Skin of body (tissue), 2 donors: ENCODE data around the gene RIC1. TPM values are rescaled to one million over a fixed set of nuclear protein-coding genes. Genes with fewer than 3 reads are reported as not detected.
"Not testable (repeated sequence)": the region's sequence is repeated elsewhere in the genome, so short reads cannot be mapped to it uniquely, and the experiment has no call there.

Experiments used
- DNase-seq: peaks from one replicate; lab custom pipeline; 2025; lab: John Stamatoyannopoulos, UW
- total RNA-seq: library from RNA; depleted of rRNA; stranded (reverse); fragments of >200 nt; gene quantifications from one replicate; pipeline ENCODE4 v1.2.3, GENCODE V29; 2014

The RIC1 gene, protein sequence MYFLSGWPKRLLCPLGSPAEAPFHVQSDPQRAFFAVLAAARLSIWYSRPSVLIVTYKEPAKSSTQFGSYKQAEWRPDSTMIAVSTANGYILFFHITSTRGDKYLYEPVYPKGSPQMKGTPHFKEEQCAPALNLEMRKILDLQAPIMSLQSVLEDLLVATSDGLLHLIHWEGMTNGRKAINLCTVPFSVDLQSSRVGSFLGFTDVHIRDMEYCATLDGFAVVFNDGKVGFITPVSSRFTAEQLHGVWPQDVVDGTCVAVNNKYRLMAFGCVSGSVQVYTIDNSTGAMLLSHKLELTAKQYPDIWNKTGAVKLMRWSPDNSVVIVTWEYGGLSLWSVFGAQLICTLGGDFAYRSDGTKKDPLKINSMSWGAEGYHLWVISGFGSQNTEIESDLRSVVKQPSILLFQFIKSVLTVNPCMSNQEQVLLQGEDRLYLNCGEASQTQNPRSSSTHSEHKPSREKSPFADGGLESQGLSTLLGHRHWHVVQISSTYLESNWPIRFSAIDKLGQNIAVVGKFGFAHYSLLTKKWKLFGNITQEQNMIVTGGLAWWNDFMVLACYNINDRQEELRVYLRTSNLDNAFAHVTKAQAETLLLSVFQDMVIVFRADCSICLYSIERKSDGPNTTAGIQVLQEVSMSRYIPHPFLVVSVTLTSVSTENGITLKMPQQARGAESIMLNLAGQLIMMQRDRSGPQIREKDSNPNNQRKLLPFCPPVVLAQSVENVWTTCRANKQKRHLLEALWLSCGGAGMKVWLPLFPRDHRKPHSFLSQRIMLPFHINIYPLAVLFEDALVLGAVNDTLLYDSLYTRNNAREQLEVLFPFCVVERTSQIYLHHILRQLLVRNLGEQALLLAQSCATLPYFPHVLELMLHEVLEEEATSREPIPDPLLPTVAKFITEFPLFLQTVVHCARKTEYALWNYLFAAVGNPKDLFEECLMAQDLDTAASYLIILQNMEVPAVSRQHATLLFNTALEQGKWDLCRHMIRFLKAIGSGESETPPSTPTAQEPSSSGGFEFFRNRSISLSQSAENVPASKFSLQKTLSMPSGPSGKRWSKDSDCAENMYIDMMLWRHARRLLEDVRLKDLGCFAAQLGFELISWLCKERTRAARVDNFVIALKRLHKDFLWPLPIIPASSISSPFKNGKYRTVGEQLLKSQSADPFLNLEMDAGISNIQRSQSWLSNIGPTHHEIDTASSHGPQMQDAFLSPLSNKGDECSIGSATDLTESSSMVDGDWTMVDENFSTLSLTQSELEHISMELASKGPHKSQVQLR (N-terminal part only)
- total RNA-seq: 52.0 TPM

DNA sequence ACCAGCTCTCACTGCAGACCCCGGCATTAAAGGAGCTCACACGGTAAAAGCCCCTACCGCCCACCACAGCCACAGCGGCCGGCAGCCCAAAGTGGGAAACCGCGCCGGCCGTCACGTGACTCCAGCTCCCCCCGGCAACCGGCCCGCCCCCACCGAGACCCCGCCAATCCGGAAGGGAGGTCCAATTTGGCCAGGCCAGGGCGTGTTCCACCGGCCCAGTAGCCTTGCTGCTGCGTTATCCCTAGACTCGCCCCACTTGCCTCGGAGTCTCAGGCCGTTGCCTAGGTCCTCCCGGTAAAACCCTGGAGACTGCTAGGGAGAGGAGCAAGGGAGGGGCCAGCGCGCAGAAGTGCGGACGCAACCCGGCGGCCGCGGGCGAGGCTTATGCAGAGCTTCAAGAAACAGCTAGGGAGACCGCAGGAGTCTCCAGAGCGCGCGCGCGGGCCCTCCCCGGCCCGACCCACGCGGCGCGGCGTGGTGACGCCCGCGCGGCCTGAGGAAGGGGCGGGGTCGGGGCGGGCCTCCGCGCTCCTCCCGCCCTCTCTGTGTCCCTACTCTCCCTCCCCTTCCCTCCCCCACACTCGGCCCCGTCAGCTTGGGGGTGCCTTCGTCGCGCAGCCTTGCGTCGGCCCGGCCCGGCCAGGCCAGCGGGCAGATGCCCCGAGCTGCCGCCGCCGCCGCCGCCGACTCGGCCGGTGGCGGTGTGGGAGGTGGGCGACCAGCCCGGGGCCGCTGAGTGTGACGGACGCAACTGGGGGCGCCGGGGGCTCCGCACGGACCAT is at the start of gene RIC1:
Gene RIC1 (plus strand): TSS at position 578 of the 782 bp plus-strand sequence. CDS start 203 bp downstream, at position 781.
- DNase-seq: peak; percentile 92

DNA sequence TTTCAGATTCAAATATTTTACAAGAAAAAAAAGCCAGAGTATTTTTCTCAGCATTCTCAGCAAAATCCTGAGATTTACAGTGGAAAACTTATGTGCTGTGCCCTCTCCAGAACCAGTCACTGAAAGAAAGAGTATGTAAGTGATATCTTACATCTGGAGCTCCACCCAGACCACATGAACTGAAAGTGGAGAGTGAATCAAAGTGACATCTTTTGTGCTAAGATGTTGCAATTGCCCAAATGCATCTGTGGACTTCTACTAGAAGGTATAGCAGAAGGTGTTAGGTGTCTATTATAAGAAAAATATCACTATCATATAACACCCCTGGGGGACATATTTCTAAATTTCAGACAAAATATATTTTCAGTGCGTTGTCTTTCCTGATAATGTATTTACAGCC is 49.0 kb upstream of the RIC1 start:
- no peak for DNase-seq

DNA sequence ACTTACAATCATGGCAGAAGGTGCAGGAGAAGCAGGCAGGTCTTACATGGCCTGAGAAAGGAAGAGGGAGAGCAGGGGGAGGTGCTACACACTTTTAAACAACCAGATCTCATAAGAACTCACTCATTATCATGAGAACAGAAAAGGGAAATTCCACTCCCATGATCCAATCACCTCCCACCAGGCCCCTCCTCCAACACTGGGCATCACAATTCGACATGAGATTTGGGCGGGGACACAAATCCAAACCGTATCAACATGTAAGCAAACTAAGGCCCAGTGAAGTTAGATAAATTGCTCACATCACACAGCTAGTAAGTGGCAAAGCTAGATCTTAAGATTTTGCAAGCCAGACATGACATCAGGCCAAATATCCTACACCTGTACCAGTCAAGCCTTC is 48.3 kb upstream of the RIC1 start:
- no peak for DNase-seq

DNA sequence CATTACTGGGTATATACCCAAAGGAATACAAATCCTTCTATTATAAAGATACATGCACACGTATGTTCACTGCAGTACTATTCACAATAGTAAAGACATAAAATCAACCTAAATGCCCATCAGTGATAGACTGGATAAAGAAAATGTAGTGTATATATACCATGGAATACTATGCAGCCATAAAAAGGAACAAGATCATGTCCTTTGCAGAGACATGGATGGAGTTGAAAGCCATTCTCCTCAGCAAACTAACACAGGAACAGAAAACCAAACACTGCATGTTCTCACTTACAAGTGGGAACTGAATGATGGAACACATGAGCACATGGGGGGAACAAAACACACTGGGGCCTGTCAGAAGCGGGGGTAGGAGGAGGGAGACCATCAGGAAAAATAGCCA is 47.2 kb upstream of the RIC1 start:
- DNase-seq: not testable (repeated sequence)

DNA sequence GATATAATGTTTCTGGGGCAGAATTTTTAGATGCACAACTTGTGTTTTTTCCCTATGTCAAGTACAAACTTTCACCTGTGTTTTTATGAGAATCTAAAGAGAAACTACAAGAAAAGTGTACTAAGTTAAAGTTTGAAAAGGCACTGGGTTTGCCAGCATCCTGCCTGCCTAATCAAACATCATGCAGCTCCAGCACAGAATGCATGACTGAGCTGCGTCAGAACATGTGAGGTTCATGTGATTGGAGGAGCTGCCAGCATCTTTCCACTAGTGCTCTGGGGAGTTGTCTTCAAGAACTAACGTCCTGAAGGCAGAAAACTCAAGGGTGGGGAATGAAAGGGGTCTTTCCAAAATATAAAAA is 46.1 kb upstream of the RIC1 start:
- DNase-seq: peak; percentile 40

DNA sequence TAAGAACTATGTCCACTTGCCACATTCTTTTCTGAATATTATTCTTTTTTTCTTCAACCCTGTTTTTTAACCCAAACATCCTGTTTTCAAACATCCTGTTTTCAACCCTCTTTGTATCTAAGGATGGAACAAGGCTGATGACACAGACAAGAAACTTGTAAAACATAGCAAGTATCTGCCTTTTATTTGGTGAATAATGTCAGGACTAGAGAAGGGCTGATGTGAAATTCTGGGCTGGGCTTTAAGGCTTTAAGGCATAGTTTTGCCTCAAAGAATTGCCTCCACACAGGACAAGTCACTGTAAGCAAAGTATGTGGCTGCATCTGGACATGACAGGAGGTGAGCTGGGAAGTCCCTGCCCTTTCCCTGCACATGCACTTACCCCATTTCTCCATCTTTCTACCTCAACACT is 42.5 kb upstream of the RIC1 start:
- DNase-seq: no peak

DNA sequence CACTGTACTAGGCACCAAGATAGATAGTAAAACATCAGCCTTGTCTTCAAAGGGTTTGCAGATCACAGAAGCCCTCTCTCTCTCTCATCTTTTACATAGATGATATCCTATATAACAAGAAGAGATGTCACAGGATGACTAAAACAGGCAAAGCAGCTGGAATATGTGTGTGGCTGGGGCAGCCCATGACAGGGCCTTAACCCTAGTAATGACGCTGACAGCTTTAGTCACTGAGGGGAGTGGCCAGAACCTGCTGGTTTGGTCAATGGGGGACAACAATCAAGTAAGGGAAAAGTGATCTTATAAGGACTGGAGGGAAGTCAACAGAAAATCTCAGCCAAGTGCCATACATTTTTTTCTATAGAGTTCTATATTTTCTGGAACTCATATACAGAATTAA is 41.9 kb upstream of the RIC1 start:
- no peak for DNase-seq

DNA sequence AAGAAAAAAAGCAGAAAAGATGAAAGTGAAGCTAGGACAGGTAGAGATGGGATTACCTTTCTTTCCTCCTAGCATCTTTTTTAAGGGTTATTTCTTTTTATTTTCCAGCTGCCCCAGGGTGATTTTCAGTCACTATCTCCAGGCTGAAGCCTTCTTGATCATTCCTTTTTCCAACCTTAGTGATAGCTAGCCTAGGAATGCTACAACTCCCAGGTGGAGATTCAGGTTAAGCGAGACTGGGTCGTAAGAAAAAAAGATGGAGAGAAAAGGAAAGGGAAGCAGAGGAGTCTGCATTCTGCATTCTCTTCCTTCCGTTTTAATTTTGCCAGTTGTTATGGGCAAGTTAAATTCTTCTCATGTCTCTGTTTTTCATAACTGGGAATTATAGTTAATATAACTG is 36.7 kb upstream of the RIC1 start:
- no peak for DNase-seq

DNA sequence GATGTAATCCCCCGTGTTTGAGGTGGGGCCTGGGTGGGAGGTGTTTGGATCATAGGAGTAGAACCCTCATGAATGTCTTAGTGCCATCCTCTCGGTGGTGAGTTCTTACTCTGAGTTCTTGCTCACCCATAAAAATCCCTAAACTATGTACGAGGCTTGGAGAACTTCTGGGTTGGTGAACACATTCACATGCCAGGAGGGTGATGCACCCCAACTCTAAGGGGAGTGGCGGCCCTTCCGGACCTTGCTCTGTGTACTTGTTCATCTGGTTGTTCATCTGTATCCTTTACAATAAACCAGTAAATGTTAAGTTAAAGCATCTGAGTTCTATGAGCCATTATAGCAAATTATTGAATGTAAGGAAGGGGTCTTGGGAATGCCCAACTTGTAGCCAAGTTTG is 36.0 kb upstream of the RIC1 start:
- DNase-seq: no peak

DNA sequence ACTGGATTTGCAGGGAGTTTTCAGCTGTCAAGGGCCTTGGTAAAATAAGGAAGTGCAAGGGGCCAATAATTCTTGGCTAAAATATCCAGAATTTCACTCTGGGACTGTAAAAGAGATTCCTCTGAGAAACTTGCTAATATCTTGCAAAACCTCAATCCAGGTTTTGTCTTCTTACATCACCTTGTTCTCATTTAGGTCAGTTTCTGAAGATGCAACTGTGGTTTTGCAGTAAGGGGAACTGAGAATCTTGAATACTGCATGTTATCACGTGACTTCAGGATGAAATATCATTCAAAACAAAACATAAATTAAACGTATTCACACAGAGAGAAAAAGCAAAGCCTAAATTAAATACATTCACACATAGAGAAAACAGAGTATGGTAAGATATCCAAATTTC is 35.0 kb upstream of the RIC1 start:
- no peak for DNase-seq

DNA sequence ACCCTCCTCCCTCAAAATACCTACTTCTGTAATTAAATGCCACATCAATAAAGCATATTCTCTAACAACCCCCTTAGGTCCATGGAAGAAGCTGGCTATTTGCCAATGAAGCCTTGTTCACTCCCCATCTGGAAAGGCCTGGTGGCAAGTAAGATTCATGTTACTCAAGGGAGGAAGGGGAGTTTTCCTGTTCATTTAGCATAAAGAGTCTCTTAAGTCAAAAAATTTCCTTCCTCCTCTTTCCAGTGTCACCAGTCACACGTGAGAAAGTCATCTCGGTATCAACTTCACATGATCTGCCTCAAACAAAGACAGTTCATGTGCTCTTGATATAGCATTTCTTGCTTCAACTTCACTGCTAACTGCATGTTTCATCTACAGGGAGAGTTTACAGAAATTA is 32.7 kb upstream of the RIC1 start:
- DNase-seq: no peak

DNA sequence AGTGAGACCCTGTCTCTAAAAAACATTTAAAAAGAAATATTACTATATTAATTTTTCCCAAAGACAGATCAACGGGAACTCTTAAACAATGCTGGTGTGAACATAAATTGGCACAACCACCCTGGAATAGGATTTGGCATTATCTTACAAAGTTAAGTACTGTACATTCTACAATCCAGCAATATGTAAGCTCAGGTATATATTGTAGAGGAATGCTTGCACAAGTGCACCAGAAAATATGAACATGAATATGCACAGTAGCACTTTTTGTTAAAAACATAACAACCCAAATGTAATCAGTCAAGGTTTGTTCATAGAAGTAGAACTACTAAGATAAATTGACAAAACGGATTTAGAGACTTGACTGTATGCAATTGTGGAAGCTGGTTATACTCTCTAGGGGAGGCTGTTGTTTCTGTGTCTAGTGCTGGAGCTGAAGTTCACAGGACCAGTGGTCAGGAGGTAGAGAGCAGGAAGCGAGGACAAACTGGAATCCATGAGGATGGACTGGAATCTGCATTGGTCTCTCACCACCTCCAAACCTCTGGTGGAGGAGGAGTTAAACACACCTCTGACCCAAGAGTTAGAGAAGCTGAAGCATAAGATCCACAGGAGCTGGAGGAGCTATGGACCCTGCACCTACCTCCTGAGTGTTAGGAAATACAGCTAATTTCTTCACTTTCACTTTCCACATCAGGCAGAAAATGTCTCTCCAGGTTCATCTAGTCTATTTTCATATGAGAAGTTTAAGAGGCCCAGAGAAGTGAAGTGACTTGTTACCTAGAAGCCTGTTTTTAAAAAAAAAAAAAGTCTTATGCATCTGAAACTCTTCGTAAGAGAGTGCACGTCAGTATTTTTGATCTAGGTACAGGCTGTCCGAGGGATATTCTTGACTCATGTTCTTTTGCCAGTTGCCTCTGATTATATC is 20.3 kb upstream of the RIC1 start:
- DNase-seq: no peak

DNA sequence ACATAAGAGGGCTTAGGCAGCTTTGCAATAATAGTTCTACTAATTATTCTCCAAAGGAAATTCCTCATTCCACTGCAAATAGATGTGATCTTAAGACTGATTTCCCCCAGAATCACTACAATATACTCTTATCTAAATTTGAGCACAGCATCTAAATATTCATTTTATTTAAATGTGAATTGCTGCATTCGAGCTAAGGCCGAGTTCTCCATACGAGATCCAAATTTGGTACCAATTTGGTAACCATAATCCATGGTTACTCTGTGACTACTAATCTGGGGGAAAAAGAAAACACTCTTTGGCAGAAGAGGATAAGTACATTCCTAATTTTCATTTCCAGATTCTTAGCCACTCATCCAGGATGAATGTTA is 19.7 kb upstream of the RIC1 start:
- DNase-seq: no peak

DNA sequence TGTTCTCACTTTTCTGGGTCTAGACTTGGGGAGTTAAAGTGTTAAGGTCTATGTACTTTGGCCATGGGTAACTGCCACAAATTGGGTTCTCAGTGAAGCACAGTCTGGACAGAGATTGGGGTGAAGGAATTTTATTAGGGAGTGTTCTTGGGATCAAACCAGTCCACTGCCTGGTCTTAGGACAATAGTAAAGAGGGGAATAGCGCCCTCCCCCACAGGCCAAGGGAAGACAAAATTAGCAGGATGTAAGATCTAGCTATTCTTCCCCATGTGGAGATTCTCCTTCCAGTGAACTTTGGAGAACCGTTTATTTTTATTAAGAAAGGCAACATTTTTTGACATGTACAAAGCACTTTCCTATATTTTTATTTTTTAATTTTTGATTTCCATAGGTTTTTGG is 18.4 kb upstream of the RIC1 start:
- DNase-seq: no peak

DNA sequence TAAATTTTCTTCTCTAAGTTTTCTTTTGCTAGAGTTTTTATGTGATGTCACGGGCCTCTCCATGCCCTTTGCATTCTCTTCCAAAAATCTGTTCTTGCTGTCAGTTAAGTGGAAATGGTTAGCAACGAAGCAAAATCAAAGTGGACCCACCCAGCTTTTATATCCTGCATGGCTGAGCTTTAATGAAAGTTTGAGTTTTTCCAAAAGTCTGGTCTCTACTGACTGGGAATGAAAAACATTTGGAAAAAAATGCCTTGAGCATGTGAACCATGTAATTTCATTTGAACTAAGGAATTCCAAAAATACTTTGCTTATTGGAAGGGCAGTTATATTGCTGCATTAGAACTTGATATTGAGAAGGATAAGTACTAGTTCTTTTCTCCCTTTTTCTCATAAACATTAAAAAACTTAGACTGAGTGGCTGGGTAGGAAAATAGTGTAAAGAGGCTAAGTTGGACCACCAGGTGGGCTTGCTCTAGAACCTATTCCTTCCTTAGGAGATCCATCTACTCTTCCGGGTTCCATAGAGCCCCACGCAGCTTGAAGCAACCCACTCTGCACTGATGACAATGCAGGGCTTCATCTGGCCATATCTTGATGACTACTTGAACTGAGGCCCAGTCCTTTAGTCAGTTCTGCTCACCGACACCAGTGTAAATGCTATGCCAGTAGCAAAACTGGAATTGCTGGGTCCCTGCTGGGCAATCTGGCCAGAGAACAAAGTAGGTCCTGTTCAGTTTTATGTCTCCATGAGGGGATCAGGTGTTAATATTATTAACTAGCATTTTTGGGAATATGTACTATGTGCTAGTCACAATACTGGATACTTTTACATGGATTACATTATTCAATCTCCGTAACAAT is 17.4 kb upstream of the RIC1 start:
- DNase-seq: no peak

DNA sequence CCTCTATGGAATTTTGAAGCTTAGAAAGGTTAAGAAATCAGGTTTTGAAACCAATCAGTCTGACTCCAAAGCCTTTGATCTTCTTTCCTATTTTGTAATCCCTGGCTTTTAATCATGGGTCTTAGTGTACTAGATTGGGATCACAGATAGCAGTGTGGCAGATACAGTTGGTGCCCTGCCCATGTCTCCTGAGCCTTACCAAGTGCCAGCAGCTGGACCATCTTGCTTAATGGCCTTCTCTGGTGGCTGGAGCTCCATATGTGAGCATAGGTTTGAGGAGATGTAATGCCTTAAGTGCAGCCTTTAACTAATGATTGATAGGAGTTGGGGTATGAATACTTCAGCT is 16.7 kb upstream of the RIC1 start:
- no peak for DNase-seq

DNA sequence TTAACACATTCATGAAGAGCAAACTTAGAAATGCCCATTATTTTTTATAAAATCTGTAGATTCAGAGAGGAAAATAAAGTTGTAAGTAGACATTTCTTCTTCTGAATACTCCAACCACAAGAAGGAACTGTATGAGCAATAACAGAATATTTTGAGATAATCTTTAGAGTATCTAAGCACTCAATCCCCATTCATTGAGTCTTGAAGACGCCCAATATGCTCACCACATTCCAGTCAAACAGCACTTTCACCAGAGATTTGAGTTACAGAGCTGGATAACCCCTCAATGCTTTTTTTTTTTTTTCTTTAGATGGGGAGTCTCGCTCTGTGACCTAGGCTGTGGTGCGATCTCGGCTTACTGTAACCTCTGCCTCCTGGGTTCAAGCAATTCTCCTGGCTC is 14.7 kb upstream of the RIC1 start:
- no peak for DNase-seq

DNA sequence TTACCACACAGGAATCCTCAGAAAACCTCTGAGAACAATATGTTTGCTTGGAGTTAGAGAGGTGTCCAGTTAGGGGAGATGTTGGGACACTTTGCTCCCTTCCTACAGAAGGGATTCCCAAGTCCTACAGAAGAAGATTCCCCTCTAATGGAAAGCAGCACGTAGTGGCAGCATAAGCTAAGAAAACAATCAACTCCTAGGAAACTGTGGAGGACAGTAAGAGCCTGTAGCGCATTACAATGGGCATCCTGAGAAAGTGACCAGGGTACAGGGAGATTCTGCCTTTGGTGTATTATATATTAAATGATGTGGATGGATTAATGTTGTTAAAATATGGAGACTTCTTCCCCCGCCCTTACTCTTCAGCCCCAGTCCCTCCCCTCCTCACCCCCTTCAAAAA is 13.9 kb upstream of the RIC1 start:
- no peak for DNase-seq

DNA sequence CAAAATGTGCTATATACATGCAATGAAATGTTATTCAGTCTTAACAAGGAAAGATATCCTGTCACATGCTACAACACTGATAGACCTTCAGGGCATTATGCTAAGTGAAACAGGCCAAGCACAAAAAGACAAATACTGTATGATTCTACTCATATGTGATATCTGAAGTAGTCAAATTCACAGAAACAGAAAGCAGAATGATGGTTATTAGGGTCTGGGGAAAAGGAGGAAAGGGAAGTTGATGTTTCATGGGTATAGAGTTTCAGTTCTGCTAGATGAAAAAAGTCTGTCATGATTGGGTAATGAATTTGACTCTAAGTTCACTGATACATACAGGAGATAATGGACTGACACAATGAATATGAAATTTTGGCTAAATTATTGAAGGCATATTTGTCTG is 11.2 kb upstream of the RIC1 start:
- no peak for DNase-seq
